ENCODE results near the gene NABP2.

DNA sequence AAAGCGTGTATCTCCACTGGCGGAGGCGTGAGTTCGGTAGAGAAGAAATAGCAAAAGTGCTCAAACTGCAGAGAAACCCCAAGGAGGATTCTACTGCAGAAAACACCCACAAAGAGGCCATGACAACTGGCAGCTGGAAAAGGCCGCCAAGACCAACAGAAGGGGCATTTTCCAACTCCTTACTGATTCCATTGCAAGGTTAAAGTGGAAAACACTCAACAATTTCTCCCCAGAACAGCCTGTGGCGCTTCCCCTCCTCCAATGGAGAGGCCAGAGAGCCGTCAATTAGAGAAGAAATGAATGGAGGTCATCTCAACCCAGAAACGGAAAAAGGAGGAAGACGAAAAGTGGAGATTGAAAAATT, 34.7 kb downstream of the NABP2 start:
- TF ChIP-seq FOS (IDR thresholded peaks at IDR 0.05; ENCODE audit: borderline replicate concordance, insufficient read depth, low read length), result no peak
- TF ChIP-seq, protein P1, sequence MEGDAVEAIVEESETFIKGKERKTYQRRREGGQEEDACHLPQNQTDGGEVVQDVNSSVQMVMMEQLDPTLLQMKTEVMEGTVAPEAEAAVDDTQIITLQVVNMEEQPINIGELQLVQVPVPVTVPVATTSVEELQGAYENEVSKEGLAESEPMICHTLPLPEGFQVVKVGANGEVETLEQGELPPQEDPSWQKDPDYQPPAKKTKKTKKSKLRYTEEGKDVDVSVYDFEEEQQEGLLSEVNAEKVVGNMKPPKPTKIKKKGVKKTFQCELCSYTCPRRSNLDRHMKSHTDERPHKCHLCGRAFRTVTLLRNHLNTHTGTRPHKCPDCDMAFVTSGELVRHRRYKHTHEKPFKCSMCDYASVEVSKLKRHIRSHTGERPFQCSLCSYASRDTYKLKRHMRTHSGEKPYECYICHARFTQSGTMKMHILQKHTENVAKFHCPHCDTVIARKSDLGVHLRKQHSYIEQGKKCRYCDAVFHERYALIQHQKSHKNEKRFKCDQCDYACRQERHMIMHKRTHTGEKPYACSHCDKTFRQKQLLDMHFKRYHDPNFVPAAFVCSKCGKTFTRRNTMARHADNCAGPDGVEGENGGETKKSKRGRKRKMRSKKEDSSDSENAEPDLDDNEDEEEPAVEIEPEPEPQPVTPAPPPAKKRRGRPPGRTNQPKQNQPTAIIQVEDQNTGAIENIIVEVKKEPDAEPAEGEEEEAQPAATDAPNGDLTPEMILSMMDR (IDR thresholded peaks at IDR 0.05; ENCODE audit: extremely low read depth in 1 of 2, insufficient read depth in 1 of 2, low read depth in 1 of 2, low read length in 2 of 2), result no peak
- no peak for TF ChIP-seq EZH2 (IDR thresholded peaks at IDR 0.05; ENCODE audit: borderline replicate concordance, low read depth, low read length, severe bottlenecking)
- TF ChIP-seq JUN (IDR thresholded peaks at IDR 0.05; ENCODE audit: borderline replicate concordance, insufficient read depth, insufficient read length, low read depth), result no peak
- TF ChIP-seq POLR2AphosphoS5 (IDR thresholded peaks at IDR 0.05; ENCODE audit: insufficient read depth, low read depth, low read length), result no peak
- no peak for TF ChIP-seq POLR2A (IDR thresholded peaks at IDR 0.05; ENCODE audit: low read depth, low read length)
- TF ChIP-seq MYC (IDR thresholded peaks at IDR 0.05; ENCODE audit: low read depth, low read length), result no peak
- no peak for TF ChIP-seq GATA2 (IDR thresholded peaks at IDR 0.05; ENCODE audit: insufficient read depth, insufficient read length, low read depth, low read length)

Measured in endothelial cell of umbilical vein (primary cell).